ENCODE measurements around the gene PITPNM1.
"Not testable (repeated sequence)": the region's sequence is repeated elsewhere in the genome, so short reads cannot be mapped to it uniquely, and the experiment has no call there.

PITPNM1 gene

DNA sequence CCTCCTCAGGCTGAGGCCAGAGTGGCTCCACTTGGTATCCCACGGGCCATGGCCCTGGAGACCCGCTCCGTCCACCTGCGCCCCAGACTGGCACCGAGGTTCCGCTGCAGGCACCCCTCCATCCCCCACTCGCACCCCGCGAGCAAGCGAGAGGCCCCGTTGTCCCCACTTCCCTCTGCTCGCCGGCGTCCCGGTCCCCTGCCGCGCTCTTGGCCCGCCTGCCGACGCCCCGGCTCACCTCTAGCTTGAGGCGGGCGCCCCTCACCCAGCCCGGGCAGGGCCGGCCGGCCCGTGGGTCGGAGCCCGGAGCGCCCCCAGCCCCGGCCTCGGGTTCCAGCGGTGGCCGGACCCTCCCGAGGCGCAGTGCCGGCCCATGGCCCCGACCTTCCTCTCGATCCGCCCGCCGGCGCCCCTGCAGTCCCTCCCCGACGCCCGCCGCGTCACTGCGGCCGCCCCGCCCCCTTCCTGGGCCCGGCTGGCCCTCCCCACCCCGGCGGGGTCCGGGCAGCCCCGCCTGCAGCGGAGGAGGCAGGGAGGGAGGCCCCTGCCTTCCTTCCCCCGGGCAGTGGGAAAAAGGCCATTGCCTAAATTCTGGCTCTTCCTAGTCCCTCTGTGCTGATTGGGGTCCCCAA, at the start of gene PITPNM1:
PITPNM1 (minus strand) TSS at position 414 of the 632 bp plus-strand sequence. CDS start 1,183 bp downstream, outside the sequence.
- H3K4me3 ChIP-seq (ENCODE audit: low read depth, low read length): peak within 1 kb of the TSS; percentile 67
- TF ChIP-seq, protein P1, sequence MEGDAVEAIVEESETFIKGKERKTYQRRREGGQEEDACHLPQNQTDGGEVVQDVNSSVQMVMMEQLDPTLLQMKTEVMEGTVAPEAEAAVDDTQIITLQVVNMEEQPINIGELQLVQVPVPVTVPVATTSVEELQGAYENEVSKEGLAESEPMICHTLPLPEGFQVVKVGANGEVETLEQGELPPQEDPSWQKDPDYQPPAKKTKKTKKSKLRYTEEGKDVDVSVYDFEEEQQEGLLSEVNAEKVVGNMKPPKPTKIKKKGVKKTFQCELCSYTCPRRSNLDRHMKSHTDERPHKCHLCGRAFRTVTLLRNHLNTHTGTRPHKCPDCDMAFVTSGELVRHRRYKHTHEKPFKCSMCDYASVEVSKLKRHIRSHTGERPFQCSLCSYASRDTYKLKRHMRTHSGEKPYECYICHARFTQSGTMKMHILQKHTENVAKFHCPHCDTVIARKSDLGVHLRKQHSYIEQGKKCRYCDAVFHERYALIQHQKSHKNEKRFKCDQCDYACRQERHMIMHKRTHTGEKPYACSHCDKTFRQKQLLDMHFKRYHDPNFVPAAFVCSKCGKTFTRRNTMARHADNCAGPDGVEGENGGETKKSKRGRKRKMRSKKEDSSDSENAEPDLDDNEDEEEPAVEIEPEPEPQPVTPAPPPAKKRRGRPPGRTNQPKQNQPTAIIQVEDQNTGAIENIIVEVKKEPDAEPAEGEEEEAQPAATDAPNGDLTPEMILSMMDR (IDR thresholded peaks at IDR 0.05; ENCODE audit: control insufficient read depth, extremely low read depth, insufficient read depth): no peak
- DNase-seq (ENCODE audit: low read depth): no peak

DNA sequence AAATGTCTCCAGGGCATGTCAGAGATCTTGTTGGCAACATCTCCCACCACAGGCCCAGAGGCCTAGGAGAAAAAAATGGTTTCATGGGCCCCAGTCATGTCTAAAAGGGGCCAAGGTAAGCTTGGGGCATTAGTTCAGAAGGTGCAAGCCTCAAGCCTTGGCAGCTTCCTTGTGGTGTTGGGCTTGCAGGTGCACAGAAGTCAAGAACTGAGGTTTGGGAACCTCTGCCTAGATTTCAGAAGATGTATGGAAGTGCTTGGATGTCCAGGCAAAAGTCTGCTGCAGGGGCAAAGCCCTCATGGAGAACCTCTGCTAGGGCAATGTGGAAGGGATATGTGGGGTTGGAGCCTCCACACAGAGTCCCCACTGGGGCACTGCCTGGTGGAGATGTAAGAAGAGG, 46.5 kb upstream of the PITPNM1 start:
- not testable (repeated sequence) for H3K4me3 ChIP-seq (ENCODE audit: low read depth, low read length); DNase-seq (ENCODE audit: low read depth)

DNA sequence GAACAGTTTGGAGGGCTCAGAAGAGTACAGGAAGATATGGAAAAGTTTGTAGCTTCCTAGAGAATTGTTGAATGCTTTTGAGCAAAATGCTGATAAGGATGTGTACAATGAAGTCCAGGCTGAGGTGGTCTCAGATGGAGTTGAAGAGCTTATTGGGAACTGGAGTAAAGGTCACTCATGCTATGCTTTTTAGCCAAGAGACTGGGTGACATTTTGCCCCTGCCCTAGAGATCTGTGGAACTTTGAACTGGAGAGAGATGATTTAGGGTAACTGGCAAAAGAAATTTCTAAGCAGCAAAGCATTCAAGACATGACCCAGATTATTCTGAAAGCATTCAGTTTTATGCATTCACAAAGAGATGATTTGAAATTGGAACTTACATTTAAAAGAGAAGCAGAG, 46.0 kb upstream of the PITPNM1 start:
- no peak overlapping the region for H3K4me3 ChIP-seq (ENCODE audit: low read depth, low read length)
- TF ChIP-seq, protein P1 (IDR thresholded peaks at IDR 0.05; ENCODE audit: control insufficient read depth, extremely low read depth, insufficient read depth): no peak
- DNase-seq (ENCODE audit: low read depth): no peak

DNA sequence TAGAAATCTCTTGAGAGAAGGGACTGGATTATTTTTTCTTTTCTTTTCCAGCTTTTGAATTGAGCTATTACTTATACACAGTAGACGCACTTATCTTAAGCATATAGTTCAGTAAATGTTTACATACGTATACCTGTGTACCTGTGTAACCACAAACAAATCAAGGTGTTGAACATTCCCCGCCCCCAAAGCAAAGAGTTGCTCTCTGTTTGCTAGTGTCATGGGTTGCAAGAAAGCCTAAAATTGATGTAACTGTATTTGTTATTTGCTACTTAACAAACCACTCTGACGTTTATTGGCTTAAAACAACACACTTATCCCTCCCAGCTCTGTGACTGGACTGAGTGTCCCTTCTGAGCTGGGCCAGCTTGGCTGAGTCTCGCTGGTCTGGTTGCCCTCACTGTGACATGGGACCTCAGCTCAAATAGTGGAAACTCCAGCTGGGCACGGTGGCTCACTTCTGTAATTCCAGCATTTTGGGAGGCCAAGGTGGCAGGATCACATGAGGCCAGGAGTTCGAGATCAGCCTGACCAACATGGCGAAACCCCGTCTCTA, 43.5 kb upstream of the PITPNM1 start:
- no peak overlapping the region for H3K4me3 ChIP-seq (ENCODE audit: low read depth, low read length)
- TF ChIP-seq, protein P1 (IDR thresholded peaks at IDR 0.05; ENCODE audit: control insufficient read depth, extremely low read depth, insufficient read depth): no peak
- DNase-seq (ENCODE audit: low read depth): peak; percentile 86

DNA sequence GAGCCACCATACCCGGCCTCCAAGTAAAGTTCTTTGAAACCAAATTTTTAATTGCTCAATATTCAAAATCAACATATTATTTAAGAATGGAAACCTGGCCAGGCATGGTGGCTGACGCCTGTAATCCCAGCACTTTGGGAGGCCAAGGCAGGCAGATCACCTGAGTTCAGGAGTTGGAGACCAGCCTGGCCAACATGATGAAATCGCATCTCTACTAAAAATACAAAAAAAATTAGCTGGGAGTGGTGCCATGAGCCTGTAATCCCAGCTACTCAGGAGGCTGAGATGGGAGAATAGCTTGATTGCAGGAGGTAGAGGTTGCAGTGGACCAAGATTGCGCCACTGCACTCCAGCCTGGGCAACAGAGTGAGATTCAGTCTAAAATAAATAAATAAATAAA, 42.9 kb upstream of the PITPNM1 start:
- DNase-seq (ENCODE audit: low read depth); H3K4me3 ChIP-seq (ENCODE audit: low read depth, low read length): not testable (repeated sequence)

DNA sequence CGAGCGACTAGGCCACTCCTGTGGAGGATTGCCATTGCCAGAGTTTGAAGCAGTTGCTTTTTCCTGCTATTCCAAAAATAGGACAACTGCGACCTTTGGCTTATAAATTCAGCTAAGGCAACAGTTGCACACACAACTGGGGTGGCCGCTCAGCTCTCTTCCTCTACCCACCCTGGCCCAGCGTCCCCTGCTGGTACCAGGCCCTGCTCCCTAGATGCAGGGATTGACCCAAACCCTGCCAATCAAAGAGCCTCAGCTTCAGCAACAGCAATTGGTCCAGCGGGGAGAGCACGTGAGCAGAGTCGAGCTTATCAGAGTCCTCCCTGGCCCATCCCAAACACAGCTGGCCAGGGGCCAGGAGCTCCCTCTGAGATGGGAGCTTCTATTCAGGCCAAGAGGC, 40.1 kb upstream of the PITPNM1 start:
- no peak for DNase-seq (ENCODE audit: low read depth)
- TF ChIP-seq, protein P1 (IDR thresholded peaks at IDR 0.05; ENCODE audit: control insufficient read depth, extremely low read depth, insufficient read depth): no peak
- H3K4me3 ChIP-seq (ENCODE audit: low read depth, low read length): no peak overlapping the region

DNA sequence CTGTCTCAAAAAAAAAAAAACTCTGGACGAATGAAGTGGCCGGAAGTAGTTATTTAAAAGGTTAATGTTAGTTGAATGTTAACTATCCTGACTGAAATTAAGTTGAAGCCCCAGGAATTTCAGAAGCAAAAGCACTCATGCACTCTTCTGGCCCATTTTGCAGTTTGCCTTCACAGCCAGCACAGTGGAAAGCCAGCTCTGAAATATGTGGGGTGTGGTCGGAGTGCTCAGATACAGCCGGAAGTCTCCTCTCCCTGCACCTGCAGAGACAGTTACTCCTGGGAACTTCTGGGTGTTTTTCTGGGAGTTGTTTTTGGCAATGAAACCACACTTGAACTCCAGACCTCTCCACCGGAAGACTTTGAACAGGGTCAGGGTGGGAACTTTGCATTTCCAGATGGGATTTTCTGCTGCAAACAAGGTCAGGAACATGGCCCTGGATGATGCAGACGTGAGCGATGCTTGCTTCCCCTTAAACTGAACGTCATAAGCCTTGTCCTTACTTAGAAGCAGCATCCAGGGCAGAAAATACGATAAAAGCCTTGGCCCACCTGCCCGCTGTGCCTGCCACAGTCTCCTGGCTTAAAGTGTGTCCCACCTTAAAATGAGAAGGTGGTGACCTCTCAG, 39.6 kb upstream of the PITPNM1 start:
- TF ChIP-seq, protein P1 (IDR thresholded peaks at IDR 0.05; ENCODE audit: control insufficient read depth, extremely low read depth, insufficient read depth): no peak
- H3K4me3 ChIP-seq (ENCODE audit: low read depth, low read length): no peak overlapping the region
- no peak for DNase-seq (ENCODE audit: low read depth)

DNA sequence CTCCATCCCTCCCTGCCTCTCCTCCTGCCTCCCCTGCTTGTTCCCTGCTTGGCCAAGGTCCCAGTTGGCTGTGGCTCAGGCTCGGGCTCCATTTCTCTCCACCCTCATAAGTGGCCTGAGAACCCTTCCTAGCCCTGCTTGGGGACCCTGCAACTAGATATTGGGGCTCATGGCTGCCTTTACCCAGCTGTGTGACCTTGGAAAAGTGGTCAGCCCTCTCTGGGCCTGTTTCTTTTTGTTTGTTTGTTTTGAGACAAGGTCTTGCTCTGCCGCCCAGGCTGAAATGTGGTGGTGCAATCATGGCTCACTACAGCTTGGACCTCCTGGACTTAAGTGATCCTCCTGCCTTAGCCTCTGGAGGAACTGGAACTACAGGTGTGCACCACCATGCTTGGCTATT, 38.4 kb upstream of the PITPNM1 start:
- no peak overlapping the region for H3K4me3 ChIP-seq (ENCODE audit: low read depth, low read length)
- no peak for DNase-seq (ENCODE audit: low read depth)
- TF ChIP-seq, protein P1 (IDR thresholded peaks at IDR 0.05; ENCODE audit: control insufficient read depth, extremely low read depth, insufficient read depth): no peak
